ENCODE data around the gene HIVEP2.

- TF ChIP-seq POLR2A (IDR thresholded peaks at IDR 0.05; ENCODE audit: low read length), result no peak
- TF ChIP-seq GATA1 (IDR thresholded peaks at IDR 0.05; ENCODE audit: low read depth, low read length), result no peak
Measured at GRCh38 chr6:142821164-142821716, 123.7 kb downstream of the HIVEP2 start.

Measured in erythroblast (primary cell).